ENCODE measurements around the gene ELP5.
A peak's percentile ranks its signal among the peaks of the same experiment; 100 is the strongest.

Gene ELP5

DNA sequence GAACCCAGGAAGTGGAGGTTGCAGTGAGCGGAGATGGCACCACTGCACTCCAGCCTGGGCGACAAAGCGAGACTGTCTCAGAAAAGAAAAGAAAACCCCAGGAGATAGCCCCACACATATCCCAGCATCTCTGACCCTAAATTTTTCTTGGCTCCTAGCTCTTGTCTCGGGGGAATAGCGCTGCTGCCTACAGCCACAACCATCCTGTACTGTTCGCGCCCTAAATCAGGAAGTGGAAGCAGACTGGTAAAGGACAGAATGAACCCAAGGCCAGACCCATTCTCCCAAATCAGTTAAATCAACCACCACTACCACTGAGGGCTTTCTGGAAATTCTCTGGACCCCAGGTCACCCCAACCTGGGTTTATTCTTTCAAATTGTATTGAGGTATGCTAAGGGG, 2.2 kb upstream of the ELP5 start:
- peak; percentile 79 for TF ChIP-seq SPI1 (IDR thresholded peaks at IDR 0.05; ENCODE audit: borderline replicate concordance, low read depth)
- TF ChIP-seq, protein P1, sequence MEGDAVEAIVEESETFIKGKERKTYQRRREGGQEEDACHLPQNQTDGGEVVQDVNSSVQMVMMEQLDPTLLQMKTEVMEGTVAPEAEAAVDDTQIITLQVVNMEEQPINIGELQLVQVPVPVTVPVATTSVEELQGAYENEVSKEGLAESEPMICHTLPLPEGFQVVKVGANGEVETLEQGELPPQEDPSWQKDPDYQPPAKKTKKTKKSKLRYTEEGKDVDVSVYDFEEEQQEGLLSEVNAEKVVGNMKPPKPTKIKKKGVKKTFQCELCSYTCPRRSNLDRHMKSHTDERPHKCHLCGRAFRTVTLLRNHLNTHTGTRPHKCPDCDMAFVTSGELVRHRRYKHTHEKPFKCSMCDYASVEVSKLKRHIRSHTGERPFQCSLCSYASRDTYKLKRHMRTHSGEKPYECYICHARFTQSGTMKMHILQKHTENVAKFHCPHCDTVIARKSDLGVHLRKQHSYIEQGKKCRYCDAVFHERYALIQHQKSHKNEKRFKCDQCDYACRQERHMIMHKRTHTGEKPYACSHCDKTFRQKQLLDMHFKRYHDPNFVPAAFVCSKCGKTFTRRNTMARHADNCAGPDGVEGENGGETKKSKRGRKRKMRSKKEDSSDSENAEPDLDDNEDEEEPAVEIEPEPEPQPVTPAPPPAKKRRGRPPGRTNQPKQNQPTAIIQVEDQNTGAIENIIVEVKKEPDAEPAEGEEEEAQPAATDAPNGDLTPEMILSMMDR (IDR thresholded peaks at IDR 0.05; ENCODE audit: insufficient read depth, low read length), result no peak
- DNase-seq (ENCODE audit: low read depth in 1 of 2, low spot score in 1 of 2), result peak in 1 of 2 experiments; percentile 28
- peak overlapping the region; percentile 65 for H3K4me3 ChIP-seq (replicated peaks; ENCODE audit: insufficient read depth, low read length)
- H3K27me3 ChIP-seq (ENCODE audit: insufficient read depth, poor library complexity, severe bottlenecking), result no peaks in the 10 kb centered on the region
- H3K27ac ChIP-seq (replicated peaks), result peak overlapping the region; percentile 99

DNA sequence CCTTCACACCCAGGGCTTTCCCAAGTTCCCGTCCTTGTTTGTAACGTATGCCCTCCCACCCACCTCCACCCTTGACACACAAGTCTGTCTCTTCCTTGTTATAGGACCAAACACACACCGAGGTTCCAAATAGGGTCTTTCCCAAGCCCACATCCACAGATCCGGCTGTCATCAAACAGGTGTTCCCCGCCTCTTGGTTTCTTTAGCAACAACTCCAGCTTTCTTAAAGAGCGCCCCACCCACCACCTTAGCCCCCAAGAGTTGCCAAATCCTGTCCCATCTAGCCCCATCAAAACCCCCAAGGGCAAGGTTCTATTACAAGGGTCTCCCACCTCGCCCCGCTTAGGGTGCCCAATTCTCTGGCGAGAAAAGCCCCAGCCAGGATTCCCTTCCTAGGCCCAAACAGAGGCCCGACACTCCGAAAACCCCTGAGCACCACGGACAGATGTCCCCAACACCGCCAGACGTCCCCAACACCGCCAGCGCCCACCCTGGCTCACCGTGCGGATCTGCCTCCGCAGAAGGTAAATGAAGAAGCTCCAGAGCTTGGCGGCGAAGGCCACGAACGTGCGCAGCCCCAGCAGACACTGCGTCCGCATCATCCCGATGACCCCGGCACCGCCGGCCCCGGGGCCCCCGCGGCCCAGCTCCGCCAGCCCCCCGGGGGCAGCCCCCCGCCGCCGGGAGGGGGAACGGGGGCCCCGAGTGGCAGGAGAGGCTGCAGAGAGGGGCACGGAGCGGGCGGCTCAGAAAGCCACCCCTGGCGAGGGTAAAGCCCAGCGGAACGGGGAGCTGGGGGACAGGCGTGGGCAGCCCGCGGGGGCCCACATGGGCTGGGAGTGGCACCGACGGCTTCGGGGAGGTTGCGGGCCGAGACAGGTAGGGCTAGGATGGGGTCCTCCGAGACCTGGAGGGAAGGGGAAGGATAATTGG, 1.1 kb upstream of the ELP5 start:
- H3K4me3 ChIP-seq (replicated peaks; ENCODE audit: insufficient read depth, low read length), result peak overlapping the region; percentile 65
- TF ChIP-seq GABPA (IDR thresholded peaks at IDR 0.05; ENCODE audit: low read depth) (no peak), SPI1 (IDR thresholded peaks at IDR 0.05; ENCODE audit: borderline replicate concordance, low read depth) (no peak), POLR2AphosphoS5 (IDR thresholded peaks at IDR 0.05; ENCODE audit: low read depth) (no peak)
- TF ChIP-seq, protein P1 (IDR thresholded peaks at IDR 0.05; ENCODE audit: insufficient read depth, low read length), result no peak
- TF ChIP-seq, protein P2, sequence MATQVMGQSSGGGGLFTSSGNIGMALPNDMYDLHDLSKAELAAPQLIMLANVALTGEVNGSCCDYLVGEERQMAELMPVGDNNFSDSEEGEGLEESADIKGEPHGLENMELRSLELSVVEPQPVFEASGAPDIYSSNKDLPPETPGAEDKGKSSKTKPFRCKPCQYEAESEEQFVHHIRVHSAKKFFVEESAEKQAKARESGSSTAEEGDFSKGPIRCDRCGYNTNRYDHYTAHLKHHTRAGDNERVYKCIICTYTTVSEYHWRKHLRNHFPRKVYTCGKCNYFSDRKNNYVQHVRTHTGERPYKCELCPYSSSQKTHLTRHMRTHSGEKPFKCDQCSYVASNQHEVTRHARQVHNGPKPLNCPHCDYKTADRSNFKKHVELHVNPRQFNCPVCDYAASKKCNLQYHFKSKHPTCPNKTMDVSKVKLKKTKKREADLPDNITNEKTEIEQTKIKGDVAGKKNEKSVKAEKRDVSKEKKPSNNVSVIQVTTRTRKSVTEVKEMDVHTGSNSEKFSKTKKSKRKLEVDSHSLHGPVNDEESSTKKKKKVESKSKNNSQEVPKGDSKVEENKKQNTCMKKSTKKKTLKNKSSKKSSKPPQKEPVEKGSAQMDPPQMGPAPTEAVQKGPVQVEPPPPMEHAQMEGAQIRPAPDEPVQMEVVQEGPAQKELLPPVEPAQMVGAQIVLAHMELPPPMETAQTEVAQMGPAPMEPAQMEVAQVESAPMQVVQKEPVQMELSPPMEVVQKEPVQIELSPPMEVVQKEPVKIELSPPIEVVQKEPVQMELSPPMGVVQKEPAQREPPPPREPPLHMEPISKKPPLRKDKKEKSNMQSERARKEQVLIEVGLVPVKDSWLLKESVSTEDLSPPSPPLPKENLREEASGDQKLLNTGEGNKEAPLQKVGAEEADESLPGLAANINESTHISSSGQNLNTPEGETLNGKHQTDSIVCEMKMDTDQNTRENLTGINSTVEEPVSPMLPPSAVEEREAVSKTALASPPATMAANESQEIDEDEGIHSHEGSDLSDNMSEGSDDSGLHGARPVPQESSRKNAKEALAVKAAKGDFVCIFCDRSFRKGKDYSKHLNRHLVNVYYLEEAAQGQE (IDR thresholded peaks at IDR 0.05; ENCODE audit: insufficient replicate concordance, low read depth), result no peak
- H3K27ac ChIP-seq (replicated peaks), result peak overlapping the region; percentile 99
- H3K27me3 ChIP-seq (ENCODE audit: insufficient read depth, poor library complexity, severe bottlenecking), result no peaks in the 10 kb centered on the region
- DNase-seq (ENCODE audit: low read depth in 1 of 2, low spot score in 1 of 2), result no peak

DNA sequence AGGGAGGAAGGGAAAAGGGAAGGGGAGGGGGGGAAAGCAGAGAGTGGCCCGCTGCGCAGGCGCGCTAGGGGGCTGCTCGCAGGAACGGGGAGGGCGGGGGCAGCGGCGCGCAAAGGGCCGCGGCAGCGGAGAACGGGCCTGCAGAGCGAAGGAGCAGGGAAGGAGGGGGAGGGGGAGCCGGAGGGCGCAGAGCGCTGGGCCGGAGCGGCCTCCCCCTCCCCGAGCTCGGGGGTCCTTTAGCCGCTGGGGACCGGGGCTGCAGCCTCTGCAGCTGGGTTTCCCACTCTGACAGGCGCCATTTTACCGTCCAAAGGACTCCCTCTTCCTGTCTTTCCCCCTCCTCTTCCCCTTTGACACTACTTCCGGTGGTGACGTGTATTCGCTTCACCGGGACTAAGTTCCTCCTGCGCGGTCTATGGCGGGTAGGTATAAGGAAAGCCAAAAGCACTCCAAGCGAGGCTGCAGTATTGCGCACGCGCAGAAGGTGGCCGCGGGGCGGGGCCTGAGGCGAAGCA, 297 bp upstream of the ELP5 start, which contains the start of gene CTDNEP1:
TSS of gene CTDNEP1 (minus strand) at position 74 of the 515 bp plus-strand sequence. CDS start 438 bp downstream, outside the sequence.
- TF ChIP-seq, protein P1 (IDR thresholded peaks at IDR 0.05; ENCODE audit: insufficient read depth, low read length), result no peak
- TF ChIP-seq GABPA (IDR thresholded peaks at IDR 0.05; ENCODE audit: low read depth) (peak; percentile 73), SPI1 (IDR thresholded peaks at IDR 0.05; ENCODE audit: borderline replicate concordance, low read depth) (peak; percentile 35; the same call in 1 of the 2 replicates)
- peak within 1 kb of the TSS; percentile 67 for H3K4me3 ChIP-seq (replicated peaks; ENCODE audit: insufficient read depth, low read length)
- H3K27me3 ChIP-seq (ENCODE audit: insufficient read depth, poor library complexity, severe bottlenecking), result no peaks in the 10 kb centered on the region
- DNase-seq (ENCODE audit: low read depth in 1 of 2, low spot score in 1 of 2), result peak; percentile 91 to 97
- H3K27ac ChIP-seq (replicated peaks), result peak within 1 kb of the TSS; percentile 99

DNA sequence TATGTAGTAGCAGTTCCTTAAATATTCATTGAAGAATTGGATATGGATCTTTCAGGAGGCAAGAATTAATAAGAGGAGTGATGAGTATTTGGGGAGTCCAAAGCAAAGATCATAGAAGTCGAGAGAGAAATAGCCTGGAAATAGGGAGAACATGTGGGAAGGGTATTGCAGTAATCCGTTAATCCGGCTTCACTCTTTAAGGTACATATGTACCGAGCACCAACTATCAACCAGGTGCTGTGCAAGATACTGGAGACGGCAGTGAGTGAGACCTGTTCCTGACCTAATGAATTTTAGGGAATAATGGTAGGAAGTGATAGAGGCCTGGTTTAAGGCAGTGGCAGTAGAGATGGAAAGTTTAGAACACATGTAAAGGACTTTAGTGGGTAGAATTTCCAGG, 1.1 kb downstream of the ELP5 start:
- no peak for DNase-seq (ENCODE audit: low read depth in 1 of 2, low spot score in 1 of 2)
- TF ChIP-seq GABPA (IDR thresholded peaks at IDR 0.05; ENCODE audit: low read depth) (no peak), POLR2AphosphoS5 (IDR thresholded peaks at IDR 0.05; ENCODE audit: low read depth) (no peak), SPI1 (IDR thresholded peaks at IDR 0.05; ENCODE audit: borderline replicate concordance, low read depth) (no peak)
- TF ChIP-seq, protein P2 (IDR thresholded peaks at IDR 0.05; ENCODE audit: insufficient replicate concordance, low read depth), result no peak
- TF ChIP-seq, protein P1 (IDR thresholded peaks at IDR 0.05; ENCODE audit: insufficient read depth, low read length), result no peak
- Histone ChIP-seq H3K4me3 (replicated peaks; ENCODE audit: insufficient read depth, low read length) (peak overlapping the region; percentile 67), H3K27me3 (ENCODE audit: insufficient read depth, poor library complexity, severe bottlenecking) (no peaks in the 10 kb centered on the region), H3K27ac (replicated peaks) (peak overlapping the region; percentile 99)
